ENCODE results near the gene XPR1.

Gene XPR1

DNA sequence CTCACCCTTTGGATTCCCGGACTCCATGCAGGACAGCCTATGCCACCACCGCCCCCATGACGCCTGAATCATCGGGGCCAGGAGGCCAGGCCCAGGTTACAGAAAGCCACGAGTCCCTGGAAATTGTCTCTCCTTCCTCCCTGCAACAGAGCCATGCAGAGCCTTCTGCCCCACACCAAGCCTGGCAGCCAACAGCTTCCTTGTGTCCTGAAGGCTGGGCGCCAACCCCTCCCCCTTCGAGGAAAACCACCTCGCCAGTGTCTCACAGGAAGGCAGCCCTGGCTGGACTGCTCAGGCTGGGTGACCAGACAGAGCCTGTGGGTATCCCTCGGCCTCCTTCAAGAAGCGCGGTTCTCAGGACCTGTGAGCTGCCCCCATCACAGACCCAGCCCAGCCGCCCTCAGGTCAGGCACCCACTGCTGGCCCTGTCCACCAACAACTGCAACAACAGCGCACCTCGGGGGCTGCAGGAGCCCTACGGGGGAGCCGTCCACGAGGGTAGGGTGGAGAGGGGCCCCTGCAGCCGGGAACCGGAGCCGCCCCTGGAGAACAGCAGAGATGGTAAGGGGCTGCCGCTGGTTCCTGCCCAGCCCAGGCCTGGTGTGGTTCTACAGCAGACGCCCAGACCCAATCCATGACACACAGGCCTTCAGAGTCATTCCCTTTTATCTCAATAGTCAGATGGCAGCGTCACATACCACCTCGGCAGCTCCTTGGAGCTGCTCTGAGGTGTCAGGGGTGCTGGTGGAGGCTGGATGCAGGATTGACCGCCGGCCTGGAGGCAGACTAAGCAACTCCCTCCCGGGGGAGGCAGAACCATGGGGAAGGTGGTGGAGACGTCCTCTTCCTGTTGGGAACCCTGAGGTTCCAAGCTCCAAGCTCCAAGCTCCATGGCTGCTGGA is 304.5 kb downstream of the XPR1 start:
- no peak for DNase-seq

DNA sequence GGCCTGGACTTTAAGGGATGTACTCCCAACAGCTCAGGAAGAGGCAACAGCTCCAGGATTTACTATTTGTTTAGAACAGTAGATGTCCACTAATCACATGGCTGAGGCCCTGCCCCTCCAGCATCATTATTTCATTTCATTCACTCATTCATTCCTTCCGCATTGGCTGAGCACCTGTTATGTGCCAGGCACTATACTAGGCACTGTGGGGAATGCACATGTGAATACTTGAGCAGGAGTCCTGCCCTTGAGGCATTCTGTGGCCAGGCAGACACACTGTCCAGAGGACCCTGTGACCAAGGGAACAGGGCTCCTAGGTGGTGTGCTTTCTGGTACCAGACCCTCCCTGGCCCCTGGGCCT is 305.2 kb downstream of the XPR1 start:
- DNase-seq: no peak

DNA sequence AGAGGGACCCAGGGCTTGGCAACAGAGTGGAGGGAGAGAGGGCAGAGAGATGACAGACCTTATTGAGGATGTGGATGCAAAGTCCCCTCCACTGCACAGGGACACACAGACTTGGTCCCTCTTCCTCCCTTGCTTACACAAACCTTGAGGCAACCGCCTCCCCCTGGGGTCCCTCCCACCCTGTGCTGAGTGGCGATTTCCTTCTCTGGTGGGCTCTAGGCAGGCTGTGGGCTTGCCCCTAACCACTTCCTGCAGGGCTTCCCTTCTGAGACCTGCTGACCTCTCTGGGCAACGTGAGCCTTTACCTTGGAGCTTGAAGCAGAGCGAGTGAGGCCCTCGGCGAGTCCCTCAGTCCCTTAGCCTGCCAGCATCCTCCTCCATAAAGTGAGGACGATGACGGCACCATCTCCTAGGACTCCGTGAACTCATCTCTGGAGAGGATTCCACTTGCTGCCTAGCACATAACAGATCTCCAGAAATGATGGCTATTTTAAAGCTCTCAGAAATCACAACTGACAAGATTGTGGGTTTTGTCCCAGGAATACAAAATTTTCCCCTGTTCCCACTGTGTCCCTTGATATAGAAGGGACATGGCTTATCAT is 305.9 kb downstream of the XPR1 start:
- DNase-seq: no peak

DNA sequence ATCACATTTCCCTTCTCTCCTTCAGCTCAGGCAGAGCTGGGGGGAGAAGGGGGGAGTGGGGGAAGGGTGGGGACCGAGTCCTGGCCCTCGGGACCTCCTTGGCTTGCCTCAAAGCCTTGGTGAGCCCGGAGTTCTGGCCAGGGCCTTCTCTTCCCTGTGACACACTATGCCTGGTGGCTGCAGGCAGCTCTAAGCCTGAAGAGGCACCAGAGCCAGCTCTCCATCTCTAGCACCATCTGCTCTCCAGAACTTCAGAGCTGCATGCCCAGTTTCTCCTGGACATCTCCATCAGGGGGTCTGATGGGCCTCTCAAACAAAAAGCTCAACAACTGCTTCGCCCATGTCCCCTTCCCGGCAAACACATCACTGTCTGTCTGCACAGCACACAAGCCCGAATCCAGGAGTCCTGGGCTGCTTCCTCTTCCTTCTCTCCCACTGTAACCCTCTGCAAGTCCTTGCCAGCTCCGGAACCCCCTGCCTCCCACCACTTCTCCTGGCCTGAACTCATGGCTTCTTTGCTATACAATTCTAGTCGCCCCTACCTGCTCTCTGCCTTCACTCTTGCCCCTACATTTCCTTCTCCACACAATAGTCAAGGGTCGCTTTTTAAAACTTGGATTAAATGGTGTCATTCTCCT is 307.4 kb downstream of the XPR1 start:
- no peak for DNase-seq

DNA sequence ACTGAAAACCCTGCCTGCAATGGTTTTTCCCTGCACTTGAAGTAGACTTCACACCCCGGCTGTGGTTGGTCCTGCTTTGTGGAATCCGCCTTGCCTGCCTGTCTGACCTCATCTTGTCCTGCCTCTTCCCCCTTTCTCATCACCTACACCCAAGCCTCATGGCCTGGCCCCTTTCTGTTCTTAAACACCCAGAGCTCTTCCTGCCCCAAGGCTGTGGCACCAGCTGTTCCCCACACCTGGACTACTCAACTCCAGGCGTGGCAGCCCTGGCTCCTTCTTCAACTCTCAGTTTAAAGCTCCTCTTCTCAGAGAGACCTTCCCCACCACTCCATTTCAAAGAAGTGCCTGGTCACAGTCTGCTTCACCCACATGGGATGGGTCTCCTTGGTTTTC is 307.9 kb downstream of the XPR1 start:
- DNase-seq: no peak
